Hematopoietic multipotent progenitor cell treated with erythropoietin and hydrocortisone succinate and interleukin-3 and kit ligand, for 15 days (in vitro differentiated cells): ENCODE results near the gene ERCC4.

ENCODE experiments used
- DNase-seq: peaks from one replicate; pipeline ENCODE4 v3.0.0-alpha.2; 2015; ENCODE audit warnings: low spot score

The ERCC4 gene

GRCh38 chr16:13950821-13951547, 31.0 kb downstream of the ERCC4 start:
- DNase-seq, result no peak

GRCh38 chr16:13951611-13952010, 31.7 kb downstream of the ERCC4 start:
- DNase-seq, result no peak

- no peak for DNase-seq
These were observed 33.5 kb downstream of the ERCC4 start for GRCh38 chr16:13953501-13953900.

GRCh38 chr16:13956635-13957196, 36.8 kb downstream of the ERCC4 start:
- no peak for DNase-seq

- no peak for DNase-seq
These were observed 37.5 kb downstream of the ERCC4 start for GRCh38 chr16:13957197-13958078.

GRCh38 chr16:13958474-13958873, 38.5 kb downstream of the ERCC4 start:
- DNase-seq, result no peak

GRCh38 chr16:13959626-13960025, 39.7 kb downstream of the ERCC4 start:
- no peak for DNase-seq

- DNase-seq, result no peak
These were observed 41.3 kb downstream of the ERCC4 start for GRCh38 chr16:13961099-13961811.

- no peak for DNase-seq
These were observed 42.3 kb downstream of the ERCC4 start for GRCh38 chr16:13962232-13962631.

GRCh38 chr16:13968835-13969234, 48.9 kb downstream of the ERCC4 start:
- no peak for DNase-seq

- no peak for DNase-seq
These were observed 49.8 kb downstream of the ERCC4 start for GRCh38 chr16:13969711-13970110.

GRCh38 chr16:13970708-13971422, 50.9 kb downstream of the ERCC4 start:
- DNase-seq, result no peak

GRCh38 chr16:13973321-13974023, 53.5 kb downstream of the ERCC4 start:
- no peak for DNase-seq

GRCh38 chr16:13977177-13977576, 57.2 kb downstream of the ERCC4 start:
- no peak for DNase-seq

GRCh38 chr16:13982451-13982850, 62.5 kb downstream of the ERCC4 start:
- DNase-seq, result no peak

- DNase-seq, result no peak
These were observed 63.7 kb downstream of the ERCC4 start for GRCh38 chr16:13983625-13984024.

GRCh38 chr16:13984794-13985193, 64.8 kb downstream of the ERCC4 start:
- no peak for DNase-seq

- no peak for DNase-seq
These were observed 68.1 kb downstream of the ERCC4 start for GRCh38 chr16:13988038-13988437.

GRCh38 chr16:13992322-13992721, 72.4 kb downstream of the ERCC4 start:
- DNase-seq, result no peak

- DNase-seq, result no peak
These were observed 73.0 kb downstream of the ERCC4 start for GRCh38 chr16:13992976-13993375.
